Neural cell (in vitro differentiated cells): ENCODE measurements around the gene ANKRD29. TPM values are rescaled to one million over a fixed set of nuclear protein-coding genes. Genes with fewer than 3 reads are reported as not detected.
"Not testable (repeated sequence)": the region's sequence is repeated elsewhere in the genome, so short reads cannot be mapped to it uniquely, and the experiment has no call there.

Source experiments
- H2AFZ ChIP-seq: fragments of 200-600, 300-800 bp; sonication (generic), shearing (Covaris generic); 2 replicates; pipeline ENCODE4 v1.6.0; 2014; ENCODE audit warnings: low read depth, mild to moderate bottlenecking, antibody characterized with exemption, low read length, moderate library complexity
- H3F3A ChIP-seq: fragments of 200-600 bp; shearing (Covaris generic); 2 replicates; pipeline ENCODE4 v1.6.1; 2016; ENCODE audit warnings: mild to moderate bottlenecking, moderate library complexity, mixed read lengths, antibody characterized with exemption, low read length; ENCODE audit not compliant: insufficient read depth, poor library complexity, severe bottlenecking
- H3K27ac ChIP-seq: fragments of 200-600, 300-800 bp; sonication (generic), shearing (Covaris generic); 2 replicates; pipeline ENCODE4 v1.5.1; 2014; ENCODE audit warnings: mild to moderate bottlenecking, low read length, moderate library complexity
- H3K27me3 ChIP-seq: fragments of 300-800, 200-600 bp; sonication (generic), shearing (Covaris generic); 2 replicates; pipeline ENCODE4 v1.6.0; 2014; ENCODE audit warnings: mild to moderate bottlenecking, low read depth, low read length, moderate library complexity; ENCODE audit not compliant: insufficient read depth
- H3K36me3 ChIP-seq: fragments of 300-800, 200-600 bp; sonication (generic), shearing (Covaris generic); 2 replicates; pipeline ENCODE4 v1.5.1; 2014; ENCODE audit warnings: mild to moderate bottlenecking, antibody characterized with exemption, low read length, moderate library complexity; ENCODE audit not compliant: insufficient read depth
- H3K4me2 ChIP-seq: fragments of 300-800, 200-600 bp; sonication (generic), shearing (Covaris generic); 2 replicates; pipeline ENCODE4 v1.6.0; 2014; ENCODE audit warnings: mild to moderate bottlenecking, low read length
- H3K4me3 ChIP-seq: fragments of 300-800, 200-600 bp; sonication (generic), shearing (Covaris generic); 2 replicates; pipeline ENCODE4 v1.5.1; 2014; ENCODE audit warnings: mild to moderate bottlenecking, low read length, moderate library complexity
- H3K79me2 ChIP-seq: fragments of 200-600 bp; shearing (Covaris generic); replicated peaks from 2 replicates; pipeline ENCODE4 v1.6.0; 2014; ENCODE audit warnings: mild to moderate bottlenecking, low read length, moderate library complexity; ENCODE audit not compliant: insufficient read depth
- H3K9ac ChIP-seq: fragments of 300-800, 200-600 bp; sonication (generic), shearing (Covaris generic); 2 replicates; pipeline ENCODE4 v1.6.1; 2016; ENCODE audit warnings: mild to moderate bottlenecking, low read length, mixed read lengths
- H3K9me2 ChIP-seq: fragments of 200-600 bp; shearing (Covaris generic); 2 replicates; pipeline ENCODE4 v1.6.1; 2016; ENCODE audit warnings: mild to moderate bottlenecking, low read length, mixed read lengths; ENCODE audit not compliant: insufficient read depth
- H3K9me3 ChIP-seq: fragments of 200-600, 300-800 bp; sonication (generic), shearing (Covaris generic); 2 replicates; pipeline ENCODE4 v1.6.1; 2016; ENCODE audit warnings: mild to moderate bottlenecking, mixed run types, low read length, moderate library complexity, mixed read lengths
- H4K20me1 ChIP-seq: fragments of 200-600 bp; shearing (Covaris generic); 2 replicates; pipeline ENCODE4 v1.6.1; 2016; ENCODE audit warnings: mild to moderate bottlenecking, mixed run types; ENCODE audit not compliant: insufficient read depth
- EP300 ChIP-seq: fragments of 450-650 bp; conservative IDR thresholded peaks from 2 replicates; pipeline ENCODE4 v1.6.1; 2014; ENCODE audit warnings: antibody characterized with exemption, mild to moderate bottlenecking, moderate library complexity; ENCODE audit not compliant: poor library complexity, severe bottlenecking
- EZH2 ChIP-seq: fragments of 200-600, 300-800 bp; shearing (Covaris generic), sonication (generic); IDR thresholded peaks from 2 replicates; pipeline ENCODE4 v1.6.1; 2014; ENCODE audit warnings: antibody characterized with exemption, low read length, borderline replicate concordance, mild to moderate bottlenecking; ENCODE audit not compliant: insufficient read depth, poor library complexity, severe bottlenecking
- MXI1 ChIP-seq: fragments of 450-650 bp; conservative IDR thresholded peaks from 2 replicates; pipeline ENCODE4 v1.6.1; 2014; ENCODE audit warnings: antibody characterized with exemption, mild to moderate bottlenecking; ENCODE audit not compliant: poor library complexity, severe bottlenecking
- POLR2AphosphoS5 ChIP-seq: IDR thresholded peaks from 2 replicates; pipeline ENCODE4 v1.6.1; 2012
- RAD21 ChIP-seq: fragments of 450-650 bp; conservative IDR thresholded peaks from 2 replicates; pipeline ENCODE4 v1.6.1; 2014; ENCODE audit warnings: antibody characterized with exemption, mild to moderate bottlenecking, moderate library complexity
- REST ChIP-seq: IDR thresholded peaks from 2 replicates; pipeline ENCODE4 v1.6.1; 2012; ENCODE audit warnings: borderline replicate concordance
- SMC3 ChIP-seq: fragments of 450-650 bp; conservative IDR thresholded peaks from 2 replicates; pipeline ENCODE4 v1.6.1; 2014; ENCODE audit warnings: antibody characterized with exemption, mild to moderate bottlenecking, moderate library complexity; ENCODE audit not compliant: poor library complexity
- TAF1 ChIP-seq: IDR thresholded peaks from 2 replicates; pipeline ENCODE4 v1.6.1; 2012; ENCODE audit warnings: low read depth
- polyA plus RNA-seq: library from polyadenylated mRNA; depleted of rRNA; stranded (reverse); fragments of >200 nt; gene quantifications from 2 replicates; pipeline ENCODE4 v1.2.3, GENCODE V29; 2014
- TF ChIP-seq, protein P1 (sequence below): fragments of 450-650 bp; IDR thresholded peaks from 2 replicates; pipeline ENCODE4 v1.5.1; 2014; ENCODE audit warnings: antibody characterized with exemption, mild to moderate bottlenecking, moderate library complexity; ENCODE audit not compliant: poor library complexity, severe bottlenecking

Gene ANKRD29
- polyA plus RNA-seq, 1 donor from 2014 or later, result 4.9 TPM

DNA sequence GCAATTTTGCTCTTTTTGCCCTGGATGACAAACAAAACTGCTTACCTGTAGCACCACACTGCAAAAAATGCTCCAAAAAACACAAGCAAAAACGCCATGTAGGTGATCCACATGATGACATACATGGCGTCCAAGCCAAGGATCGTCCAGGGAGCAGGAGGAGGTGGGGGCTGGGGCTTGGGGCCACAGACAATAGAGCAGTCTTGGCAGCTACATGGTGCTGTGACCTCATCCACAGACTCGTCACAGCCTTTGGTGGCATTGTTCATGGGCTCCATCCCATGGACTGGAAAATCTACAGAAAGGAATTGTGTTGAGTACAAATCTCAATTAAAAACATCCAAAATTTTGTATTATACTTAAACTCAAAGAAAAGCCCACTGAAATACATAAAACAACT, 102.5 kb downstream of the ANKRD29 start:
- no peak overlapping the region for H3K4me2 ChIP-seq
- H3F3A ChIP-seq, result no peaks in the 10 kb centered on the region
- H3K27me3 ChIP-seq, result no peaks in the 10 kb centered on the region
- no peaks in the 10 kb centered on the region for H3K9me3 ChIP-seq
- no peak overlapping the region for H3K9ac ChIP-seq
- H3K9me2 ChIP-seq, result no peaks in the 10 kb centered on the region
- no peak overlapping the region for H3K4me3 ChIP-seq
- no peak overlapping the region for H3K27ac ChIP-seq
- TF ChIP-seq RAD21, result no peak
- TF ChIP-seq EP300, result no peak
- no peak for TF ChIP-seq SMC3
- no peak for TF ChIP-seq MXI1
- no peak for TF ChIP-seq POLR2AphosphoS5
- TF ChIP-seq, protein P1, sequence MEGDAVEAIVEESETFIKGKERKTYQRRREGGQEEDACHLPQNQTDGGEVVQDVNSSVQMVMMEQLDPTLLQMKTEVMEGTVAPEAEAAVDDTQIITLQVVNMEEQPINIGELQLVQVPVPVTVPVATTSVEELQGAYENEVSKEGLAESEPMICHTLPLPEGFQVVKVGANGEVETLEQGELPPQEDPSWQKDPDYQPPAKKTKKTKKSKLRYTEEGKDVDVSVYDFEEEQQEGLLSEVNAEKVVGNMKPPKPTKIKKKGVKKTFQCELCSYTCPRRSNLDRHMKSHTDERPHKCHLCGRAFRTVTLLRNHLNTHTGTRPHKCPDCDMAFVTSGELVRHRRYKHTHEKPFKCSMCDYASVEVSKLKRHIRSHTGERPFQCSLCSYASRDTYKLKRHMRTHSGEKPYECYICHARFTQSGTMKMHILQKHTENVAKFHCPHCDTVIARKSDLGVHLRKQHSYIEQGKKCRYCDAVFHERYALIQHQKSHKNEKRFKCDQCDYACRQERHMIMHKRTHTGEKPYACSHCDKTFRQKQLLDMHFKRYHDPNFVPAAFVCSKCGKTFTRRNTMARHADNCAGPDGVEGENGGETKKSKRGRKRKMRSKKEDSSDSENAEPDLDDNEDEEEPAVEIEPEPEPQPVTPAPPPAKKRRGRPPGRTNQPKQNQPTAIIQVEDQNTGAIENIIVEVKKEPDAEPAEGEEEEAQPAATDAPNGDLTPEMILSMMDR, result no peak
- TF ChIP-seq REST, result no peak
- no peak for TF ChIP-seq EZH2
- no peak for TF ChIP-seq TAF1
- H2AFZ ChIP-seq, result no peak overlapping the region
- no peaks in the 10 kb centered on the region for H3K79me2 ChIP-seq
- H4K20me1 ChIP-seq, result no peaks in the 10 kb centered on the region
- H3K36me3 ChIP-seq, result peaks cover 16% of the 10 kb centered on the region

GRCh38 chr18:23557511-23557910, 105.2 kb downstream of the ANKRD29 start:
- not testable (repeated sequence) for H3K79me2 ChIP-seq, H3K9me3 ChIP-seq, H3K4me3 ChIP-seq, H3K9ac ChIP-seq, H3F3A ChIP-seq, H3K9me2 ChIP-seq, H3K4me2 ChIP-seq, H4K20me1 ChIP-seq, H3K27me3 ChIP-seq, H3K27ac ChIP-seq, H2AFZ ChIP-seq
- peaks cover 16% of the 10 kb centered on the region for H3K36me3 ChIP-seq

DNA sequence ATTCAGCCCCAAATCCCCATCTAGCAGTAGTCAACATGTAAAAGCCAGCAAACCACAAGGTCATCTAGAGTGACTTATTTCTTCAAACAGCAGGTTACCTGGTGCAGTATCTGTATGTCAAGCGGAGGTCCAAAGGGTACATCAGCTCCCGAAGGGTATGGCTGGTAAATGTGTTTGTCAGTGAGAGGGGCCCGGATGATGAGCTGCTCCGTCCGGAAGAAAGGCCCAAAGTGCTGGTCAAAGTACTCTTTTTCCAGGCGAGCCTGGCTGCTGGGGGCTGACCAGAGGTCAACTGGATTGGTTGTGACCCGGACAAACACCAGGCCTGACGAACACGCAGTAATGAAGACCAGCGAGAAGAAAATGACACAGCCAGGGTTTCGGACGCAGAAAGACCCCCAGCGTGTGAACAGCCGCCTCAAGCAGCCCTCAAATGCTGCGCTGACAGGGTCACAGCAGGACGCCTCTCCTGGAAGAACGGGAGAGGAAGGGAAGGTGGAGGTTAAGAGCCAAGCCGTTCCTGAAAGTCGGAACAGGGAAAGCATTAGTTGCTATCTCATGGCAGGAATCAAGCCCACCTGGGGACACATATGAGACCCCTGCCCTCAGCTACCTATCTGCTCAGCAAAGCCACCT, 106.4 kb downstream of the ANKRD29 start:
- Histone ChIP-seq H3K4me2 (no peak overlapping the region), H3K79me2 (no peaks in the 10 kb centered on the region), H2AFZ (no peak overlapping the region), H4K20me1 (no peaks in the 10 kb centered on the region), H3K27ac (no peak overlapping the region), H3K27me3 (no peaks in the 10 kb centered on the region), H3K9me3 (no peaks in the 10 kb centered on the region), H3K9me2 (no peaks in the 10 kb centered on the region), H3F3A (no peaks in the 10 kb centered on the region), H3K9ac (no peak overlapping the region), H3K4me3 (no peak overlapping the region), H3K36me3 (peaks cover 14% of the 10 kb centered on the region)
- TF ChIP-seq EZH2, result no peak
- TF ChIP-seq TAF1, result no peak
- no peak for TF ChIP-seq RAD21
- TF ChIP-seq SMC3, result no peak
- TF ChIP-seq, protein P1, result no peak
- no peak for TF ChIP-seq MXI1
- TF ChIP-seq REST, result no peak
- TF ChIP-seq POLR2AphosphoS5, result no peak
- no peak for TF ChIP-seq EP300
